HG03175 (cell line): ENCODE results near the gene SCN7A.
A peak's percentile ranks its signal among the peaks of the same experiment; 100 is the strongest.
"Not testable (repeated sequence)": the region's sequence is repeated elsewhere in the genome, so short reads cannot be mapped to it uniquely, and the experiment has no call there.

Source experiments
- ATAC-seq: cut with Tn5 transposase; IDR thresholded peaks from one replicate; pipeline ENCODE4 v1.9.1; 2021; ENCODE audit warnings: mild to moderate bottlenecking, moderate library complexity; ENCODE audit not compliant: unreplicated experiment

The SCN7A gene

GRCh38 chr2:166361351-166362153 lies 132.5 kb downstream of the SCN7A start:
- peak; percentile 52 for ATAC-seq

GRCh38 chr2:166360906-166361305 lies 133.1 kb downstream of the SCN7A start:
- no peak for ATAC-seq

- no peak for ATAC-seq
Measured at GRCh38 chr2:166360426-166360825, 133.6 kb downstream of the SCN7A start.

GRCh38 chr2:166357950-166358321 lies 136.1 kb downstream of the SCN7A start:
- not testable (repeated sequence) for ATAC-seq

GRCh38 chr2:166357068-166357949 lies 136.7 kb downstream of the SCN7A start:
- ATAC-seq = no peak
